ENCODE measurements around the gene CBX2.

CBX2 gene

GRCh38 chr17:79789943-79790804, 12.2 kb downstream of the CBX2 start:
- DNase-seq: peak; percentile 34

- no peak for DNase-seq
Measured at GRCh38 chr17:79790805-79791734, 13.1 kb downstream of the CBX2 start.

- no peak for DNase-seq
Measured at GRCh38 chr17:79791735-79792161, 13.8 kb downstream of the CBX2 start.

GRCh38 chr17:79792341-79792871, 14.5 kb downstream of the CBX2 start:
- no peak for DNase-seq

GRCh38 chr17:79792984-79793923, 15.3 kb downstream of the CBX2 start:
- DNase-seq: no peak

GRCh38 chr17:79793924-79794304, 16.0 kb downstream of the CBX2 start:
- no peak for DNase-seq

GRCh38 chr17:79794659-79795511, 16.9 kb downstream of the CBX2 start:
- DNase-seq: no peak

- no peak for DNase-seq
Measured at GRCh38 chr17:79795795-79796443, 18.0 kb downstream of the CBX2 start.

GRCh38 chr17:79796444-79796762, 18.5 kb downstream of the CBX2 start:
- DNase-seq: no peak

GRCh38 chr17:79796763-79797491, 19.0 kb downstream of the CBX2 start, which contains the start of gene CBX8:
CBX8 (minus strand) TSS chr17:79797077; CDS start chr17:79796998, 79 bp downstream.
- peak; percentile 100 for DNase-seq

- peak; percentile 91 for DNase-seq
Measured at GRCh38 chr17:79797492-79798298, 19.7 kb downstream of the CBX2 start.

GRCh38 chr17:79798299-79799173, 20.6 kb downstream of the CBX2 start:
- peak; percentile 36 for DNase-seq

GRCh38 chr17:79799174-79799537, 21.2 kb downstream of the CBX2 start:
- DNase-seq: no peak

GRCh38 chr17:79799538-79800324, 21.8 kb downstream of the CBX2 start:
- DNase-seq: no peak

GRCh38 chr17:79800325-79801155, 22.6 kb downstream of the CBX2 start:
- no peak for DNase-seq

All from COR-L47 (cell line).